ENCODE results near the gene GGA1.

GGA1 gene

GRCh38 chr22:37626144-37626543 is 17.5 kb downstream of the GGA1 start:
- H3K36me3 ChIP-seq (replicated peaks; ENCODE audit: low read depth, low read length): peaks cover 3% of the 10 kb centered on the region
- no peak overlapping the region for H2AFZ ChIP-seq (ENCODE audit: low read depth, low read length)

GRCh38 chr22:37626556-37627075 is 18.0 kb downstream of the GGA1 start:
- peaks cover 60% of the 10 kb centered on the region for H3K4me1 ChIP-seq (ENCODE audit: low read length)
- peaks cover 8% of the 10 kb centered on the region for H3K36me3 ChIP-seq (replicated peaks; ENCODE audit: low read depth, low read length)
- H3K4me3 ChIP-seq (ENCODE audit: low read length): peak overlapping the region; percentile 48
- H4K20me1 ChIP-seq (ENCODE audit: insufficient read depth, low read length): no peaks in the 10 kb centered on the region
- H3K9me3 ChIP-seq (ENCODE audit: insufficient read depth, low read length): no peaks in the 10 kb centered on the region
- H3K9ac ChIP-seq (ENCODE audit: low read length): peak overlapping the region; percentile 84
- H3K27me3 ChIP-seq (ENCODE audit: low read depth, low read length): no peaks in the 10 kb centered on the region
- H2AFZ ChIP-seq (ENCODE audit: low read depth, low read length): no peak overlapping the region
- peak overlapping the region; percentile 95 for H3K27ac ChIP-seq (ENCODE audit: low read length)
- peak overlapping the region; percentile 72 for H3K4me2 ChIP-seq (ENCODE audit: low read length)
- no peaks in the 10 kb centered on the region; the same call in 1 of the 2 replicates for H3K79me2 ChIP-seq (ENCODE audit: low read length)
- no peak for TF ChIP-seq EZH2phosphoT487 (IDR thresholded peaks at IDR 0.05; ENCODE audit: low read depth)
- no peak for TF ChIP-seq CTCF (IDR thresholded peaks at IDR 0.05; ENCODE audit: low read depth, low read length)

More at GRCh38 chr22:37626144-37626543, 17.5 kb downstream of the GGA1 start:
- peak overlapping the region; percentile 84 for H3K9ac ChIP-seq (ENCODE audit: low read length)
- peak overlapping the region; percentile 48 for H3K4me3 ChIP-seq (ENCODE audit: low read length)
- H3K4me2 ChIP-seq (ENCODE audit: low read length): peak overlapping the region; percentile 72
- TF ChIP-seq CTCF (IDR thresholded peaks at IDR 0.05; ENCODE audit: low read depth, low read length) (no peak), EZH2phosphoT487 (IDR thresholded peaks at IDR 0.05; ENCODE audit: low read depth) (no peak)
- H3K9me3 ChIP-seq (ENCODE audit: insufficient read depth, low read length): no peaks in the 10 kb centered on the region
- H3K4me1 ChIP-seq (ENCODE audit: low read length): peaks cover 55% of the 10 kb centered on the region
- H4K20me1 ChIP-seq (ENCODE audit: insufficient read depth, low read length): no peaks in the 10 kb centered on the region
- no peaks in the 10 kb centered on the region for H3K27me3 ChIP-seq (ENCODE audit: low read depth, low read length)
- peak overlapping the region; percentile 95 for H3K27ac ChIP-seq (ENCODE audit: low read length)
- no peaks in the 10 kb centered on the region; the same call in 1 of the 2 replicates for H3K79me2 ChIP-seq (ENCODE audit: low read length)

GRCh38 chr22:37627121-37627520 is 18.5 kb downstream of the GGA1 start:
- Histone ChIP-seq H3K4me3 (ENCODE audit: low read length) (peak overlapping the region; percentile 6; the same call in 1 of the 2 replicates), H3K27ac (ENCODE audit: low read length) (peak overlapping the region; percentile 95)

GRCh38 chr22:37627545-37627944 is 18.9 kb downstream of the GGA1 start:
- Histone ChIP-seq H3K79me2 (ENCODE audit: low read length) (no peaks in the 10 kb centered on the region; the same call in 1 of the 2 replicates), H3K4me2 (ENCODE audit: low read length) (peak overlapping the region; percentile 72), H3K9me3 (ENCODE audit: insufficient read depth, low read length) (no peaks in the 10 kb centered on the region), H3K4me1 (ENCODE audit: low read length) (peaks cover 69% of the 10 kb centered on the region), H3K9ac (ENCODE audit: low read length) (peak overlapping the region; percentile 84), H2AFZ (ENCODE audit: low read depth, low read length) (no peak overlapping the region), H4K20me1 (ENCODE audit: insufficient read depth, low read length) (no peaks in the 10 kb centered on the region), H3K4me3 (ENCODE audit: low read length) (peak overlapping the region; percentile 6; the same call in 1 of the 2 replicates), H3K27ac (ENCODE audit: low read length) (peak overlapping the region; percentile 95), H3K36me3 (replicated peaks; ENCODE audit: low read depth, low read length) (peaks cover 14% of the 10 kb centered on the region), H3K27me3 (ENCODE audit: low read depth, low read length) (no peaks in the 10 kb centered on the region)
- TF ChIP-seq EZH2phosphoT487 (IDR thresholded peaks at IDR 0.05; ENCODE audit: low read depth) (no peak), CTCF (IDR thresholded peaks at IDR 0.05; ENCODE audit: low read depth, low read length) (no peak)

More at GRCh38 chr22:37627121-37627520, 18.5 kb downstream of the GGA1 start:
- H3K4me1 ChIP-seq (ENCODE audit: low read length): peaks cover 65% of the 10 kb centered on the region
- no peaks in the 10 kb centered on the region; the same call in 1 of the 2 replicates for H3K79me2 ChIP-seq (ENCODE audit: low read length)
- TF ChIP-seq EZH2phosphoT487 (IDR thresholded peaks at IDR 0.05; ENCODE audit: low read depth): no peak
- TF ChIP-seq CTCF (IDR thresholded peaks at IDR 0.05; ENCODE audit: low read depth, low read length): no peak
- no peaks in the 10 kb centered on the region for H3K27me3 ChIP-seq (ENCODE audit: low read depth, low read length)
- no peaks in the 10 kb centered on the region for H3K9me3 ChIP-seq (ENCODE audit: insufficient read depth, low read length)
- H3K4me2 ChIP-seq (ENCODE audit: low read length): peak overlapping the region; percentile 72
- peak overlapping the region; percentile 84 for H3K9ac ChIP-seq (ENCODE audit: low read length)
- no peak overlapping the region for H2AFZ ChIP-seq (ENCODE audit: low read depth, low read length)
- H3K36me3 ChIP-seq (replicated peaks; ENCODE audit: low read depth, low read length): peaks cover 12% of the 10 kb centered on the region
- H4K20me1 ChIP-seq (ENCODE audit: insufficient read depth, low read length): no peaks in the 10 kb centered on the region
